Measurements from ENCODE around the gene PDE1A. TPM values are rescaled to one million over a fixed set of nuclear protein-coding genes. Genes with fewer than 3 reads are reported as not detected.

Gene PDE1A
- total and polyA plus RNA-seq, 2 donors (not counting 1 experiment from before 2014, with no cell fraction given) = 0.07 TPM; not detected in 1

GRCh38 chr2:182359027-182359989, 67.5 kb downstream of the PDE1A start:
- Histone ChIP-seq H3K9me3 (ENCODE audit: control extremely low read depth in 1 of 3, control insufficient read depth in 2 of 3, insufficient read depth in 1 of 3, low read length in 2 of 3) (peaks cover 0 to 3% (median 0%) of the 10 kb centered on the region in 3 donors), H3K4me1 (ENCODE audit: control insufficient read depth in 2 of 2, insufficient read depth in 2 of 2, low read length in 2 of 2) (no peaks in the 10 kb centered on the region), H2AFZ (ENCODE audit: insufficient read depth, low read depth, low read length, poor library complexity, severe bottlenecking) (no peak overlapping the region), H3K4me2 (replicated peaks; ENCODE audit: low read depth, low read length, poor library complexity, severe bottlenecking) (no peak overlapping the region), H3K9ac (ENCODE audit: low read length) (no peak overlapping the region), H4K20me1 (ENCODE audit: control insufficient read depth, insufficient read depth, low read length, poor library complexity, severe bottlenecking) (no peaks in the 10 kb centered on the region), H3K36me3 (replicated peaks in 1 of 2; ENCODE audit: control extremely low read depth in 1 of 2, control insufficient read depth in 1 of 2, extremely low read depth in 1 of 2, insufficient read depth in 2 of 2, low read length in 1 of 2) (no peaks in the 10 kb centered on the region), H3K4me3 (ENCODE audit: control extremely low read depth in 1 of 5, extremely low read depth in 1 of 5, insufficient read depth in 1 of 5, low read depth in 2 of 5, low read length in 4 of 5) (no peak overlapping the region), H3K27ac (ENCODE audit: low read length in 2 of 2) (no peak overlapping the region), H3K79me2 (ENCODE audit: control insufficient read depth, insufficient read depth, low read length) (no peaks in the 10 kb centered on the region), H3K27me3 (replicated peaks in 1 of 4; ENCODE audit: control extremely low read depth in 1 of 4, control insufficient read depth in 3 of 4, insufficient read depth in 4 of 4, low read length in 3 of 4) (no peaks in the 10 kb centered on the region)
- TF ChIP-seq CTCF (IDR thresholded peaks at IDR 0.05) (no peak), EZH2 (IDR thresholded peaks at IDR 0.05; ENCODE audit: borderline replicate concordance, insufficient read depth, low read depth, low read length, poor library complexity, severe bottlenecking) (no peak)
- WGBS (ENCODE audit: insufficient coverage) = no CpG with 5 or more reads among the region's 8 CpGs
- Mint-ChIP-seq H3K4me3 (no peak overlapping the region), H3K27ac (no peak overlapping the region), H3K4me1 (no peaks in the 10 kb centered on the region), H3K27me3 (no peaks in the 10 kb centered on the region), H3K9me3 (ENCODE audit: insufficient read depth) (peaks cover 2% of the 10 kb centered on the region)
- DNase-seq (no peak), ATAC-seq (ENCODE audit: low read depth) (no peak)
- POLR2A ChIA-PET = interaction anchor here (0.7 kb wide), 1 partner anchor 83 kb away, joined by 8 read pairs; no protein-coding TSS in a partner anchor
- CTCF ChIA-PET = no interaction called here
- intact Hi-C loops (cut with micrococcal nuclease) = no loop called here

- H3K27ac ChIP-seq (ENCODE audit: low read length in 2 of 2) = no peak overlapping the region
- no peak overlapping the region for H3K4me3 Mint-ChIP-seq
- ChIA-PET POLR2A (no interaction called here), CTCF (no interaction called here)
- peaks cover 0 to 3% (median 0%) of the 10 kb centered on the region in 3 donors for H3K9me3 ChIP-seq (ENCODE audit: control extremely low read depth in 1 of 3, control insufficient read depth in 2 of 3, insufficient read depth in 1 of 3, low read length in 2 of 3)
- peaks cover 2% of the 10 kb centered on the region for H3K9me3 Mint-ChIP-seq (ENCODE audit: insufficient read depth)
- H3K27ac Mint-ChIP-seq = no peak overlapping the region
- no peak for ATAC-seq (ENCODE audit: low read depth)
- no peaks in the 10 kb centered on the region for H3K4me1 ChIP-seq (ENCODE audit: control insufficient read depth in 2 of 2, insufficient read depth in 2 of 2, low read length in 2 of 2)
- H3K9ac ChIP-seq (ENCODE audit: low read length) = no peak overlapping the region
- H3K4me2 ChIP-seq (replicated peaks; ENCODE audit: low read depth, low read length, poor library complexity, severe bottlenecking) = no peak overlapping the region
- no peaks in the 10 kb centered on the region for H3K27me3 Mint-ChIP-seq
- no peak for DNase-seq
- TF ChIP-seq EZH2 (IDR thresholded peaks at IDR 0.05; ENCODE audit: borderline replicate concordance, insufficient read depth, low read depth, low read length, poor library complexity, severe bottlenecking) (no peak), CTCF (IDR thresholded peaks at IDR 0.05) (no peak)
- no peaks in the 10 kb centered on the region for H3K4me1 Mint-ChIP-seq
- no peak overlapping the region for H2AFZ ChIP-seq (ENCODE audit: insufficient read depth, low read depth, low read length, poor library complexity, severe bottlenecking)
- H3K36me3 ChIP-seq (replicated peaks in 1 of 2; ENCODE audit: control extremely low read depth in 1 of 2, control insufficient read depth in 1 of 2, extremely low read depth in 1 of 2, insufficient read depth in 2 of 2, low read length in 1 of 2) = no peaks in the 10 kb centered on the region
- H3K27me3 ChIP-seq (replicated peaks in 1 of 4; ENCODE audit: control extremely low read depth in 1 of 4, control insufficient read depth in 3 of 4, insufficient read depth in 4 of 4, low read length in 3 of 4) = no peaks in the 10 kb centered on the region
- H3K79me2 ChIP-seq (ENCODE audit: control insufficient read depth, insufficient read depth, low read length) = no peaks in the 10 kb centered on the region
- no CpG with 5 or more reads among the region's 3 CpGs for WGBS (ENCODE audit: insufficient coverage)
- no peaks in the 10 kb centered on the region for H4K20me1 ChIP-seq (ENCODE audit: control insufficient read depth, insufficient read depth, low read length, poor library complexity, severe bottlenecking)
- no peak overlapping the region for H3K4me3 ChIP-seq (ENCODE audit: control extremely low read depth in 1 of 5, extremely low read depth in 1 of 5, insufficient read depth in 1 of 5, low read depth in 2 of 5, low read length in 4 of 5)
- intact Hi-C loops (cut with micrococcal nuclease) = no loop called here
These were observed 68.2 kb downstream of the PDE1A start for GRCh38 chr2:182358601-182359000.

All from B cell (primary cell).